ENCODE data around the gene TMC1.

The TMC1 gene

DNA sequence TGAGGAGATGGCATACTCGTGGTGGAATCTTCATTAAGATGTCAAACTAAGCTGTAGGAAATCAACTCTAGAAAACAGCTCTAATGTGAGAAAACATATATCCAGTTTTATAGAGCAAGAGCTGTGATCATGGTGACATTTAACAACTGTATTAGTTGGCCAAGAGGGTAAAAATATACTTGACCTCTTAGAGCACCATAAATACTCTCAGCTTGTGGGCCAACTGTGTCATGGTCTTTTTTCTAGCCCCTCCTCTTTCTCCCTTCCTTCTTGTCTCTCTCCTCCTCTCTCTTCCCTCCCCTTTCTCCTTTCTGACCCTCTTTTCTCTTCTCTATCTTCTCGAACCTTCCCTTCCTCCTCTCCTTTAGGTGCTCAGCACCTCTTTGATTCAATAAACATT lies 54.7 kb downstream of the TMC1 start:
- no peak for DNase-seq

DNA sequence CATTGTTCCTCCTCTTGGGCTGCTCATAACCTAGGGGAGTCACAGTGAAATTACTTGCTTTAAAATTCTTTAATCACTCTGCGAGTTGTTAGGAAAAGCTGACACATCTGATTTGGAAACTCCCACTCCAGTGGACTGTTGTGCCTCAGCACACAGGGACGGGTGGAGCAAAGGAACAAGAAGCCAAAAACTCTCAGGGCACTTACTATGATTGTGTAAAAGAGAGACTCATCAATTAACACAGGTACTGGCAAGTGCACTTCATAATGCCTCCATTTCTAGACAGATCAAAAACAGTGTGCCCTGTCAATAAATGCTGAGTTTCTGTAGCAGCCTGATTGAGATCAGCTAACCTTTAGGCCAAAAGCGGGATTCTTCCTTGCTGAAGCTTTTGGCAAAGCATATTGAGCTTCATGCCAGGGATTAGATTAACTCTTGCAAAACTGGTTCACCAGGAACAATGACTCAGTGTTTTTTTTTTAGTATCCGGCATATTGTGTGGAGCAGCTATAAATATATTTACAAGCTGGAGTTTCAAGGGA lies 55.9 kb downstream of the TMC1 start:
- no peak for DNase-seq

DNA sequence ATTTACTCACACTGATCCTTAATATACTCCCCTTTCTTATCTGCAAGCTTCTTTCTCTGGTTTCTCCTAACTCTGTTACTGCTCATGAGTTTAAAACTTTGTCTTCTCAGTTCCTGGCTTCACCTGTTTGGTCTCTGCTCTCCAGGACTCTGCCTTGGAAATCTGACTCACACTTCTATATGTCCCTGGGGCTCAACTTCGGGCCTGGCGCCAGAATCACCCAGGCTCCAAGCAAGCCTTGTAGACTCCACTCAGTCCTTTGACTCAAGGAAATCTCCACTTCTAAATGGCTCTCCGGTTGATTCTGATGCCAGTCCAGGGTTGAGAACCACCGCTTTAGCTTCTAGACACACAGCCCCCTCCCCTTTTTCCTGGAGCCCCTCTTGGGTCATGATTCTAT lies 57.8 kb downstream of the TMC1 start:
- DNase-seq, result no peak

DNA sequence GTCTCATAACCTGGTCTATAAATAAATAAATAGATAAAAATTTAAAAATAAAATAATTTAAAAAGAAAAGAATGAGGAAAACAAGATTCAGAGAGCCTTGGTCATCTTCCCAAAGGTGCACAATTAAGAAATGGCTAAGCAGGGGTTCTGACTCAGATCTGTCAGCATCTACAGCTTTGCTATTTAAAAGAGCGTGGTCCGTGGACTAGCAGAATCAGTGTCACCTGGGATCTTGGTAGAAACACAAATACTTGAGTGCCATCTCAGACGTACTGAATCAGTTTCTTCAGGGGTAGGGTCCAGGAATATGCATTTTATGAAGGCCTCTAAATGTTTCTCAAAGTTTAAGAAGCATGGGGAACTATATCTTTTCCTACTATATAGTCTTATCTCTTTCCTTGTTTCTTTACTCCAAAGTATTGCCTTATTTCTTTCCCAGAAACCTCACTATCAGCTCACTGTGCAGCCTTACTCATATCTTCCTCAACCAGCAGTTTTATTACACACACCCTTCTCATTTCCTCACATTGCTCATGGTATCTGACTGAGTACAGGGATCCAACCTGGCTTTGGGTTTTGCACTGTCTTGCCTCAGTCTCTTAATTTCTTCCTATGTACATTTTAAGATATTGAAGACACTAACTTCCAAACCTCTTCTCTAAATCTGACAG lies 58.6 kb downstream of the TMC1 start:
- DNase-seq, result peak; percentile 61

DNA sequence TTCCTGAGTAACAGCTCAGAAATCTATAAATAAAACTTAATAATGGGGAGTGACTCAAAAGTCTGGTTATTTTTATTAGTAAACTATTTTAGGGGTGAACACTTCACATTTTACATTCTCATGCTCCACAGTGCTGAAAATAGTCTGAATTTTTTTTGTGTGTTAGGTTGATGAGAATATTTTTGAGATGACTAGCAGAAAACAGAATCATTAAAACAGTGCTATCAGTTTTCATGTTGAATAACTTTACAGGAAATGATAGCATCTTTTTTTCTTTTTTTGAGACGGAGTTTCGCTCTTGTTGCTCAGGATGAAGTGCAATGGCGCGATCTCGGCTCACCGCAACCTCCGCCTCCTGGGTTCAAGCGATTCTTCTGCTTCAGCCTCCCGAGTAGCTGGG lies 60.3 kb downstream of the TMC1 start:
- DNase-seq, result peak; percentile 71

DNA sequence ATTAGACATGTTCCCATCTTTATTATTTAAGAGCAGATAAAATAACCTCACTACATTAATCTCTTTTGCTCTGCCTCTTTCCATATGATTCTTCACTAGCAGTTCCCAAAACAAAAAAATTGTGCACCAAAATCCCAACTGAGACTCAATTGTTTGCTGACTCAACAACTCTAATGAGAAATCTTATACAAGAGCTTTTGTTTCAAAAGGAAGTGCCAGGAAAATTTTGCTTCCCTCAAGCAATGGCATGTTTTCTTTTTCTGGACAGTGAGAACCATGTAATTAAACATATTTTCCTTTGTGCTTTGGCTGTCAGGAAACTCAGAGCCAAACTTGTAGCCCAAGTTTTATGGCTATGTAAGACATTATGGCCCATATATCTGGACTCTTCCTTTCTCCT lies 62.0 kb downstream of the TMC1 start:
- DNase-seq, result no peak

DNA sequence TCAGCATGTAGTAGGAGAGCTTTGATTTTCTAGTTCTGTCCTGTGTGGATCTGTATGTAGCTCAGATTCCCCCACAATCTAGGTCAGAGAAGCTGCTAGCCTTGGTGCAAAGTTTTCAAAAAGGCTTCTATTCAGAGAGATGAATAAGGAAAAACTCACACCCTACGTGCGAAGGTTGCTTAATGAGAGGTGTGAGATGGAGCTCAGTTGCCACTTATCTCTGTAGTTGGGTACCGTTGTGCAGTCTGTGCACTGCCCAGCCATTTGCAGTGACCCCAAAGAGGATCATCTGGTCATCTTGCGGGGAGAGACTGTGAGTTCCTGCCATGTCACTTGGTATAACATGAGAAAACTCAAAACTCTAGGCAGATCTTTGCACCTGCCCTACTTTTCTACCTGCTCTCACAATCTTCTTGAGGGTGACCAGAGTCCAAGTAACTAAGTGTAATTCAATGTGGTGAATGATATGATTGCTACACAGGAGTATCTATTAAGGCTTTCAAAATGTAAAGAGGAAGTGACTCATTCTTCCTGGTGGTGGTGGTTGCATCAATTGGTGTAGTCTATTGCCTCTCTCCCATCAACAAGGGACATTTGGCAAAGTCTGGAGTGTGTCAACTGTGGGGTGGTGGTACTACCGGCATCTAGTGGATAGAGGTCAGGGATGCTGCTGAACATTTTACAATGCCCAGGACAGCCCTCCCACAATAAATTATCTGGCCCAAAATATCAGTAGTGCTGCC lies 65.2 kb downstream of the TMC1 start:
- DNase-seq, result peak; percentile 80

DNA sequence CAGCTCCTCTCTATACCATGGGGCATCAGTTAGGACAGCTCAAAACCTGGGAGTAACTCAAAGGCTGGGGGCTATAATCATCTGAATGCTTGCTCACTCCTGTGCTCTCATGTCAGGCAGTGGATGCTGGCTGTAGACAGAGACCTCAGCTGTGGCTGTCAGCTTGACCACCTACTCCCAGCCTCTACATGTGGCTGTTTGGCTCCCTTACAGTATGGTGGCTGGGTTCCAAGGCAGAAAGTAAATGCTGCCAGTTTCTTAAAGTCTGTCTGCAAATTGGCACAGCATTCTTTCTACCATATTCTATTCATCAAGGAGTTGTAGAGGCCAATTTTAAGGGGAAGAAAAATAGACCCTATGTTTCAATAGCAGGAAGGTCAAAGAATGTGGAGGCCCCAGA lies 66.9 kb downstream of the TMC1 start:
- DNase-seq, result no peak

DNA sequence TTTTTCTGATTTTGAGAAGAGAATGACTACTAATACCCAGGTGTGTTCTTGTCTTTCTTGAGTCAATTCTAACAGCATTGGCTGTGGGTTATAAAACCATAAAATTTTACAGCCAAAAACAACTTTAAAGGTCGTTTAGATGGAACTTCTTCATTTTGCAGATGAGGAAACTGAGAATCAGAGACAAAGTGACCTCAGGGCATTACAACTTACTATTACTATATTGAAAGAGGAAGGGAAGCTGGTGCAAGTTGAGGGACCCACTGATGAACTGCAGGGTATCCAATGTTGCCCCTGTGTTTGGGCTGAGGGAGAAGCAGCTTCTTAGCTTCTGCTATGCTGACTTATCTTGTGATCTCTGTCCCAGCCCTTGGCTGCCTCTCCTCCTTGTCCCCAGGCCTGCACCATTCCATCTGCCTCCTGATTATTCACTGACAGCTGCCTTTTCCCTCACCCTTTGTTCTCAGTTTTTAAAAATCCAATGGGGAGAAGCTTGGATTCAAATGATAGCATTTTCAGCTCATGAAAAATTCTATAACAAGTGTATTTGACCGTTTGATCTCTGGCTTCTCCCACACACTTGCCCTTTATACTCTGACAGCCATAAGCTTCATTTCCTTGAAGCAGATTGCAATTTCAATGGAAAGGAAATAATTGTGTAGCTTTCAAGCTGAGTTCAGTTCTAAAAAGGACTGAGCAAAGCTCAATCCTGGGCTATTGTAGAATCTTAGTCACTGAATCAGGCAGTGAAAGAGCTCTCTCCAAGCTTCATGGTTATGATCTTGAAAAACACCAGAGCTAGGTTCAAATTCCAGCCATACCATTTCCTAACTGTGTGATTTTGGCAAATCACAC lies 68.5 kb downstream of the TMC1 start:
- no peak for DNase-seq

DNA sequence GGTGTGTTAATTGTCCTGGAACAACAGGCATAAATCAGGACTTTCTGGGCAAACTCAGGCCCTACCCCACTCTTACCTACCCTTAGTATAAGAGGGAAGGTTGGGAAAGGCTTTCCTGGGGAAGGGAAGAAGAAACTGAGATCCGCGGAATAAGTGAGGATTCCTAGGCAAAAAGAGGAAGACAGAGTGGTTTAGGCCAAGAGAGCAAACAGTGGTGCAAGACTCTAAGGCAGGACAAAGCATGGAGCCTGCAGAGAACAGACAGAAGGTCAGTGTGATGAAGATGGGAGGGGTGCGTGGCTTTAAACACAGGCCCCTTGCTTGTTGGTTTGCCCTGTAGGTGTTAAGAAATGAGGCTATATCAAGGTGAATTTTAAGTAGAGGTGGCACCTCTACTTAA lies 69.4 kb downstream of the TMC1 start:
- DNase-seq, result no peak

DNA sequence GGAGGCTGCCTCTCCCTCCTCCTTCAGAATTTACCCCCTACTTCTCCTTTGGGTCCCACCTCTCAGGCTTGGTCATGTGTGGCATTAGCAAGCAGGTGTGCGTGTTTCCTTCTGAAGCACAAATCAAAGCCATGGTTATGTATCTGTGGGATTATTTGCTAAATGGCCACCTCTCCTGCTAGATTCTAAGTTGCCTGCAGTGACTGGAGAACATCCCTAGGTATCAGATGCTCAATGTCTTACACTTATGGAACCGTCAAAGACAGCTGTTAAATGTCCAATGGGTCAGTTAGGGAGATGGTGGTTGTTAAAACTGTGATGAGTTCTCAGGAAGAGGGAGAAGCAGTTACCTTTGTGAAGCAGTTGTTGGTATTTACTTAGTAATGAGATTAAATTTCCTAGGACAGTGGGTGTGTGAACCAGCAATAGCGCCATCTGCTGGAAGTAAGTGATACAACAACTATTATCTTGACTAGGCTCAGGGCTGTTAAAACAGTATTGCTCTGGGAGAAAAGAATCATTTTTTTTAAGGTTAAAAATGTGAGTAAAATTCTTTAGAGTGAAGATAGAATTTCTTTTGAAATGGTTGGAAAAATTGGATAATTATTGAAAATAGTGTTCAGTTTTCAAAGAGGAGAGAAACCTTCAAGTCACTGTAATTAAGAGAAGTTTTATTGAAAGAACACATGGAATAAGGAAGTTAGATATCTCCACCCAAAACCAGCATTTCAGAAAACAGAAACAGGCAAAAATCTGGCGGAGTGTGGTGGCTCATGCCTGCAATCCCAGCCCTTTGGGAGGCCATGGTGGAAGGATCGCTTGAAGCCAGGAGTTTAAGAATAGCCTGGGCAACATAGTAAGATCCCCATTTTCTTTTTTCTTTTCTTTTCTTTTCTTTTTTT lies 71.3 kb downstream of the TMC1 start:
- DNase-seq, result peak; percentile 73

DNA sequence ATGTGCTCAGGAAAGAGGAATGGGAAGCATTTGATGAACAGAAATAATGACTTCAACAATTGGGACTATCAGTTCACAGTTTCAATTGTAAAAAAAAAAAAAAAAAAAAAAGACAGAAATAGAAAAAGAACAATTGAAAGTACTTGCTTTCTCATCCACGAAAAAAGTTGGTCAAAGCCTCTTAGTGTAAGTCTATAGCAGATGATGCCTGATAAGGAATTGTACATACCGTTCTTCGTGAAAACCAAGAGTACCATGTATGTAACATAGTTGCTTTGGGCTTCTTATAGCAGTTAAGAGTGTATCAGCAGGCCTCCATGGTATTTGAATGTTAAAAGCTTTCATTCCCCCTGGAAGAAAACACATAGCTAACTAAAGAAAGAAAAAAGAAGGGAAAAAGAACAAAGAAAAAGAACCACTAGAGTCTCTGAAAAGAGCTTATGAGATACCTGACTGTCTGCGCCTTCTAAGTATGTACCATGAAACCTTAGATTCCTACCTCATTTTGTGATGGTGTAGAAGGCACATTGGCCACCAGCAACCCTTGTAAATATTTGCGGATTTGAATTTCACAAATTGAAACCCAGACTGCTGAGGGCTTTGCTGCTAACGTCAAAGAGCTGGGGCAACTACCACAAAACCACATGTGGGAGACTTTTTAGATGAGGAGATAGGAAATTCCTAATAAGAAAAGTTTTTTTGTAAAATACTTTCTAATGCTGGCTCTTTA lies 75.2 kb downstream of the TMC1 start:
- DNase-seq, result peak; percentile 35

DNA sequence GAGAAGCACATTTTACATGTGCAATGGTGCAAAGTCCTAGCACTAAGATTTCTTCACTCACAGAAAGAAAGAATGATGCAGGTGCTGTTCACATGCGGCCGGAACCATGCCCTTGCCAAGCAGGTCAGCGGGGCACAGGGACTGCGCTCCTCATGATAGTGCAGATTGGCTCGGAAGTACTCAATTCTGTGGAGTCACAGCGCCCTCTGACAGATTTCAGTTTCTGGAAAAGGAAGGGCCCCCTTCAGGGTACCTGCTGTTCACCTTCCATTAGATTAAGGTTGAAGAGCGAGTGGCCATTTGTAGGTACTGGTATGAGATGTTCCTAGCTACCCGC lies 75.7 kb downstream of the TMC1 start:
- DNase-seq, result no peak

DNA sequence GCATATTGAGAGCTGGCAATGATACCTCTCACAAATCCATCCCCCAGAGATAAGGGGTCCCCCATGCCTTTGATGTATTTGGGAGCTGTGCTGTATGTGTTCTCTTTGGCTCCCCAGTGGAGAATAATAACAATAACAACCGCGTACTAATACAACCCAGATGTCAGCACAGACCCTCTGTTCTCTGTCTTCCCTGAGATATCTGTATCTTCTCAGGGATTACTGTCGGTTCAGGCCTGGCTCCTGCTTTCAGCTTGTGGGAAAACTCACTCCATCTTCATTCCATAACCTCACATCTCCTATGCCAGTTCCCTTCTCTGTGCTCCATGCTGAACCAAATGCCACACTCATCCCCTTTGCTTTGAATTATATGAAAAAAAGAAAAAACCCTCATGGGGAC lies 76.2 kb downstream of the TMC1 start:
- no peak for DNase-seq

DNA sequence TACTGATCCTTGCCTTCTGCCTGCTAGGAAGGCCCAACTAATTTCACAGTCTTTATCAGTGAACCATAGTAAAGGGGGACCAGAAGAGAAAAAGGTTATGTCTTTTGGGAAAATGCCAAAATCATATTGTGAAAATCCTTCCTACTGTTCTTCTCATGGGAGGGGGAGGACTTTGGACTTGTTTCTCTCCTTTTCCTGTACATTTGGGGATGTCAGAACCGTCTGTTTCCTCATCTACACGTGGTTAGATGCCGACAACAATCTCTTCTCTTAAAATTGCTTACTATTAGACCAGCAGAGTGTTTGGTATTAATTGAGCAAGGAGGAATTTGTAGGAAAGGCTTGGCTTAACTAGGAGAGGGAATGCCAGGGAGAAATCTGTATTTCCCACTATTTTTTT lies 77.2 kb downstream of the TMC1 start:
- DNase-seq, result no peak

DNA sequence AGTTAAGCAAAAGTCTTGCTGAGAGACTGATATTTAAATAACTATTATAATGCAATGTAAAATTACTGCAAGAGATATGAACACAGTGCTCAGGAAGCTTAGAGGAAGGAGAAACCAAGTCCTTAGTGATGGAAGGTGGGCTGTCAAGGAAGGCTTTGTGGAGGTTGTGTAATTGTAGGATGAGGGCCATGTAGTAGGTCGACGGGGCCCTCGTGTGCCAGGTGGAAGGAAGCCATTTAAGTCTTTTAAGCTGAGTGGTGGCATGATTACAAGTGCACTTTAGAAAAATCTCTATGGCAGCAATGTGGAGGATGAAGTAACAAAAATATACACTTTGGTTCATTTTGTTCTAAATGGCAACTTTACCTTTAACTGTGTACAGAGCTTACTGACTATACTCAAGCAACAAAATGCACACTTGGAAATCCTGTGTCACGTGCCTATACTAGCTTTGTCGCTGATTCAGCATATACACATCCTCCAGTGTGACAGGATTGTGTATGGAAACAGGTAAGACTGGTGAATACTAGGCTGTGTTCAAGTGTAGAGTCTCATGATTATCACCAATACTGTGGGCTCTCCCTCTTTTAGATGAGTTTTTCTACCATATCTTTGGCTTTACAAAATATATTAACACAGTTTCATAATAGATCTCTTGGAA lies 78.6 kb downstream of the TMC1 start:
- no peak for DNase-seq

DNA sequence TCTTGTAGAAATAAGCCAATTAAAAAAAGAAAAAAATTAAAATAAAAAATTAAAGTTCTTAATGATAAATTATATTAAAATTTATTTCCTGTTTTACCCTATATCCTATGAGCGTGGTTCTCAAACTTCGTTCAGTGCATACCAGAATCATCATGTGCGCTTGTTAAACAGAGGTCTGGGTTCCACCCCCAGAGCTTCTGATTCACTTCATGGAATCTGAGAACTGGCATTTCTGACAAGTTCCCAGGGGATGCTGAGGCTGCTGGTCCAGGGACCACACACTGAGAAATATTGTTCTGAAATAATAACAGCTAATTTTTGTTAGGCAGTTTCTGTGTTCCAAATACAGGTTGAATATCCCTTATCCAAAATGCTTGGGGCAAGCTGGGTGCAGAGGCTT lies 79.3 kb downstream of the TMC1 start:
- no peak for DNase-seq

DNA sequence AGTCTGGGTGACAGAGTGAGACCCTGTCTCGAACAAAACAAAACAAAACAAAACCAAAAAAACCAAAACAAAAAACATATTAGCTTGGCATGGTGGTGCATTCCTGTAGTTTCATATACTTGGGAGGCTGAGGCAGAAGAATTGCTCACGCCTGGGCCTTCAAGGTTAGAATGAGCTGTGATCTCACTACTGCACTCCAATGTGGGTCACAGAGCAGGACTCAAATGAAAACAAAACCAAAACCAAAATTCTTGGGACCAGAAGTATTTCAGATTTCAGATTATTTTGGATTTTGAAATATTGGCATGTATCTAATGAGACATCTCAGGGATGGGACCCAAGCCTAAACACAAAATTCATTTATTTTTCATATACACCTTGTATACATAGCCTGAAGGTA lies 80.2 kb downstream of the TMC1 start:
- no peak for DNase-seq

DNA sequence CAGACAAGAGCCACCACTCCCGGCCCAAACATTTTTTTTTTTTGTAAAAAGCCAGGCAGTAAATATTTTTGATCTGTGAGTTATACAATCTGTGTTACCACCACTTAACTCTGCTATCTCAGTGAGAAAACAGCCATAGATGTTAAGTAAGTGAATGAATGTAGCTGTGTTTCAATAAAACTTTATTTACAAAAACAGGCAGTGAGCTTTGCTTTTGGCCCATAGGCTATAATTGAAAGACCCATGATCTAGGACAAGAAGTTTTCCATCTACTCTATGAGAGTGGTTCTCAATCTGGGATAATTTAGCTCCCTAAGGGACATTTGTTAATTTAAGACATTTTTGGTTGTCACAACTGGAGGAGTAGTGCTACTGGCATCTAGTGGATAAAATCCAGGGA lies 91.0 kb downstream of the TMC1 start:
- DNase-seq, result no peak

DNA sequence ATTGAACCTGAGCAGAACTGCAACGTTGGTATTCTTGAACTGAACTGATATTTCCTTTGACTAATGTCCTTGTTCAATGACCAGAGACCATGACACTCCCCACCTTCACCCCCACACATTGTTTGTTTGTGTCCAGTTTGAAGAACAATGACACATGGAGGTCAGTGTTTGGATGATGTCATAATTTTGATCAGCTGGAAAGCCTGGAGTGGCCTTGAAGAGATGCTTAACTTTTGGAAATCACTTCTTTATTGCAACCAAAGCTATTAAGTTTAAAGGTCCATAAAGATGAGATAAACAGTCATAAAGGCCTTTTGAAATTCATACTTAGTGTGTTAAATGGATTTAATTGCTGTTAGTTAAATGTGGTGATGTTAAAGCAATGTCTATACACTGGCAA lies 92.7 kb downstream of the TMC1 start:
- no peak for DNase-seq

DNA sequence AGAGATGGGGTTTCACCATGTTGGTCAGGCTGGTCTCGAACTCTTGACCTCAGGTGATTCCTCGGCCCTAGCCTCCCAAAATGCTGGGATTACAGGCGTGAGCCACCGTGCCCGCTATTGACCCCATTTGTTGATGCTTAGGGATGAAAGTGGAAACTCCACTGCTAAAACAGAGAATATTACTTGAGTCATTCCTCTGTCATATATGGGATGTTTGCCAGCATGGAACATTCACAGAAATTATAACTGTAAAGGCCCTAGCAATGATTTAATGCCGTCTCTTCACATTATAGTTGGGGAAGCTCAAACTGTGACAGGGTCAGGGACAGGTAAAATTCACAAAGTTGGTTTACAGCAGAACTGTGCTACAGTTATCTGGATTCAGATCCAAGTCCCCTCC lies 94.5 kb downstream of the TMC1 start:
- DNase-seq, result no peak

All from activated CD4-positive, alpha-beta T cell treated with anti-CD3 and anti-CD28 coated beads, Interleukin-2, amount 50 U/mL, for 16 hours (primary cell).